ENCODE results near the gene EPHX1.

GRCh38 chr1:225780630-225781029, 29.3 kb upstream of the EPHX1 start:
- no peak for TF ChIP-seq POLR2AphosphoS5 (IDR thresholded peaks at IDR 0.05; ENCODE audit: low read depth, low read length)
- TF ChIP-seq REST (IDR thresholded peaks at IDR 0.05; ENCODE audit: insufficient read depth in 1 of 2, low read depth in 2 of 2, low read length in 2 of 2), result no peak
- no peak for TF ChIP-seq SIN3A (IDR thresholded peaks at IDR 0.05; ENCODE audit: borderline replicate concordance, insufficient read depth, low read length)
- TF ChIP-seq TAF1 (IDR thresholded peaks at IDR 0.05; ENCODE audit: borderline replicate concordance, insufficient read depth, low read length), result no peak
- TF ChIP-seq FOXP2 (optimal IDR thresholded peaks at IDR 0.05; ENCODE audit: borderline replicate concordance, extremely low read depth, extremely low read length, insufficient read depth), result no peak
